HepG2 (cell line): ENCODE results near the gene NEDD4L. TPM values are rescaled to one million over a fixed set of nuclear protein-coding genes. Genes with fewer than 3 reads are reported as not detected.

Experiments
- E2F5 ChIP-seq: sonication (generic); formaldehyde crosslinking; conservative IDR thresholded peaks from 2 replicates; pipeline ENCODE4 v1.4.0; 2020; ENCODE audit warnings: missing genetic modification reagents
- MLX ChIP-seq: IDR thresholded peaks from 2 replicates; pipeline ENCODE4 v1.6.1; 2016
- NRL ChIP-seq: sonication (generic); formaldehyde crosslinking; IDR thresholded peaks from 2 replicates; pipeline ENCODE4 v1.5.0; 2020; ENCODE audit warnings: missing genetic modification reagents, mild to moderate bottlenecking, moderate library complexity, borderline replicate concordance
- RELA ChIP-seq: sonication (generic); formaldehyde crosslinking; IDR thresholded peaks from 2 replicates; pipeline ENCODE4 v1.4.0; 2020; ENCODE audit warnings: missing genetic modification reagents
- SMC3 ChIP-seq: IDR thresholded peaks from 2 replicates; pipeline ENCODE4 v1.6.1; 2011; ENCODE audit warnings: low read length, improper control_type of control experiment
- SOX6 ChIP-seq, 2 experiments: fragments of 450-650 bp in 1 of 2; sonication (generic) in 1 of 2; formaldehyde crosslinking in 1 of 2; IDR thresholded peaks; 2 replicates each; pipeline versions ENCODE4 v1.4.0 to v1.6.1; 2017 to 2020; ENCODE audit warnings: antibody characterized with exemption in 1 of 2, mild to moderate bottlenecking in 1 of 2, missing genetic modification reagents in 1 of 2
- SRSF4 ChIP-seq: fragments of 200-400 bp; formaldehyde crosslinking; IDR thresholded peaks from one replicate; pipeline ENCODE4 v1.6.1; 2018; ENCODE audit warnings: mild to moderate bottlenecking, low read depth, low read length, moderate library complexity; ENCODE audit not compliant: poor library complexity, severe bottlenecking
- TBL1XR1 ChIP-seq: fragments of 150-350 bp; IDR thresholded peaks from 2 replicates; pipeline ENCODE4 v1.6.1; 2014; ENCODE audit warnings: borderline replicate concordance, low read length; ENCODE audit not compliant: partially characterized antibody
- U2AF1 ChIP-seq: fragments of 200-400 bp; formaldehyde crosslinking; optimal IDR thresholded peaks from 2 replicates; pipeline ENCODE3; 2017; ENCODE audit warnings: mild to moderate bottlenecking, low read depth, low read length
- XRCC5 ChIP-seq: fragments of 200-400 bp; formaldehyde crosslinking; optimal IDR thresholded peaks from 2 replicates; pipeline ENCODE3; 2017; ENCODE audit warnings: mild to moderate bottlenecking, low read length
- ZNF318 ChIP-seq: sonication (generic); formaldehyde crosslinking; IDR thresholded peaks from 2 replicates; pipeline ENCODE4 v1.4.0; 2020; ENCODE audit warnings: mild to moderate bottlenecking, missing genetic modification reagents
- ZNF337 ChIP-seq: sonication (generic); formaldehyde crosslinking; IDR thresholded peaks from 2 replicates; pipeline ENCODE4 v1.5.1; 2020; ENCODE audit warnings: missing genetic modification reagents, low read depth, mild to moderate bottlenecking, borderline replicate concordance
- ZNF33A ChIP-seq: sonication (generic); formaldehyde crosslinking; IDR thresholded peaks from 2 replicates; pipeline ENCODE4 v1.5.1; 2020; ENCODE audit warnings: missing genetic modification reagents, mild to moderate bottlenecking, moderate library complexity, borderline replicate concordance
- ZNF607 ChIP-seq: sonication (generic); formaldehyde crosslinking; IDR thresholded peaks from 2 replicates; pipeline ENCODE4 v1.5.1; 2020; ENCODE audit warnings: missing genetic modification reagents, mild to moderate bottlenecking, borderline replicate concordance
- polyA plus RNA-seq, 8 experiments: library from polyadenylated mRNA; depleted of rRNA in 3 of 8; stranded (reverse) in 7 of 8; unstranded in 1 of 8; fragments of >200 nt; fragmentation: Illumina TruSeq in 4 of 8; extraction: Trizol in 4 of 8; gene quantifications; 2 replicates each; pipeline versions ENCODE4 v1.2.1 to v1.2.3, GENCODE V29; 2011 to 2016; ENCODE audit warnings: low read depth in 4 of 8, missing spikeins in 1 of 8, mixed read lengths in 1 of 8; ENCODE audit not compliant: insufficient read depth in 1 of 8
- total RNA-seq, 5 experiments: library from RNA; depleted of rRNA; stranded (reverse); fragments of >200 nt; fragmentation: Illumina TruSeq; extraction: Trizol; gene quantifications; 2 replicates each; pipeline ENCODE4 v1.2.3, GENCODE V29; 2016; ENCODE audit warnings: low read depth in 1 of 5
- TF ChIP-seq, protein P1 (sequence below): sonication (generic); formaldehyde crosslinking; IDR thresholded peaks from 2 replicates; pipeline ENCODE4 v1.4.0; 2020; ENCODE audit warnings: low read depth, mild to moderate bottlenecking, missing genetic modification reagents
- TF ChIP-seq, protein P2 (sequence below): sonication (generic); formaldehyde crosslinking; IDR thresholded peaks from 2 replicates; pipeline ENCODE4 v1.9.0; 2022; ENCODE audit warnings: low read depth, missing genetic modification reagents

Gene NEDD4L
- total and polyA plus RNA-seq, 2 of the 13 experiments (the other 11 are each of a cell fraction or from before 2014, with no cell fraction given), result 168 to 390 TPM

DNA sequence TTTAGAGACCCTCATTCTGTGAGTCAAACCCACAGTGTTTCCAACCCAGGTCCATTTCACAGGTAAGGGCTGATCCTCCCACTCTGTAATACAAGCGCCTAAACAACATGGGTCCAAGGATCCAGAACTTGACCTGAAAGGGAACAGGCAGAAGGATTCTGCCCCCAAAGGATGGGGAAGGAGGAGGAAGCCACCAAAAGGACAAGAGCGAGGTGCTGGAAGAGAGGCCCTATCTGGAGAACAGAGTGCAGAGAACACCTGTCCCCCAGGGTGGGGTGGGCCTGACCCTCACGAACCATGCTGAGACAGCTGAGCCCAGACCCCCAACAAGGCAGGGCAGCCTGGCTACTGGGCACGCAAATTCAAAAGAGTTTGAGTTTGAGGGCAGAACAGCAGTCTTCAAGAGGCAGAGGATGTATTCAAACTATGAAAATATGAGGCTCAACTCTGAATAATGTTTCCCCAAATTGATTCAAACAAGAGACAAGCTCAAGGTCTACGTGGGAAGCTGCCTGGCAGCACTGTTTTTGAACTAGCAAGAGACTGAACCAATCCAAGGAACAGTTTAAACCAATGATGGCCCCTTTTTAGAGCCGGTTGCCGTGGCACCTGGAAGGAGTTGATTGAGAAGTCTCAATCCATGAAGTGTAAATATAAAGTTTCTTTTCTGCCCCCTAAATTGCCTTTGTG, 372.1 kb downstream of the NEDD4L start (continued):
- TF ChIP-seq SOX6 (IDR thresholded peaks at IDR 0.05) (no peak), SOX6 (CRISPR knock-in tag; IDR thresholded peaks at IDR 0.05) (0 out of 2 replicates have a peak, but pooled peaks have one; percentile 3), XRCC5 (no peak), ZNF318 (CRISPR knock-in tag) (no peak), SRSF4 (no peak), SMC3 (no peak), MLX (CRISPR knock-in tag) (no peak), ZNF607 (no peak), ZNF337 (CRISPR knock-in tag) (0 out of 2 replicates have a peak, but pooled peaks have one; percentile 26), ZNF33A (CRISPR knock-in tag) (no peak), E2F5 (CRISPR knock-in tag) (no peak), RELA (CRISPR knock-in tag) (no peak), U2AF1 (no peak), NRL (CRISPR knock-in tag) (no peak; the same call in 1 of the 2 replicates), TBL1XR1 (no peak)
- TF ChIP-seq, protein P1, sequence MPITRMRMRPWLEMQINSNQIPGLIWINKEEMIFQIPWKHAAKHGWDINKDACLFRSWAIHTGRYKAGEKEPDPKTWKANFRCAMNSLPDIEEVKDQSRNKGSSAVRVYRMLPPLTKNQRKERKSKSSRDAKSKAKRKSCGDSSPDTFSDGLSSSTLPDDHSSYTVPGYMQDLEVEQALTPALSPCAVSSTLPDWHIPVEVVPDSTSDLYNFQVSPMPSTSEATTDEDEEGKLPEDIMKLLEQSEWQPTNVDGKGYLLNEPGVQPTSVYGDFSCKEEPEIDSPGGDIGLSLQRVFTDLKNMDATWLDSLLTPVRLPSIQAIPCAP (CRISPR knock-in tag), result no peak
- TF ChIP-seq, protein P2, sequence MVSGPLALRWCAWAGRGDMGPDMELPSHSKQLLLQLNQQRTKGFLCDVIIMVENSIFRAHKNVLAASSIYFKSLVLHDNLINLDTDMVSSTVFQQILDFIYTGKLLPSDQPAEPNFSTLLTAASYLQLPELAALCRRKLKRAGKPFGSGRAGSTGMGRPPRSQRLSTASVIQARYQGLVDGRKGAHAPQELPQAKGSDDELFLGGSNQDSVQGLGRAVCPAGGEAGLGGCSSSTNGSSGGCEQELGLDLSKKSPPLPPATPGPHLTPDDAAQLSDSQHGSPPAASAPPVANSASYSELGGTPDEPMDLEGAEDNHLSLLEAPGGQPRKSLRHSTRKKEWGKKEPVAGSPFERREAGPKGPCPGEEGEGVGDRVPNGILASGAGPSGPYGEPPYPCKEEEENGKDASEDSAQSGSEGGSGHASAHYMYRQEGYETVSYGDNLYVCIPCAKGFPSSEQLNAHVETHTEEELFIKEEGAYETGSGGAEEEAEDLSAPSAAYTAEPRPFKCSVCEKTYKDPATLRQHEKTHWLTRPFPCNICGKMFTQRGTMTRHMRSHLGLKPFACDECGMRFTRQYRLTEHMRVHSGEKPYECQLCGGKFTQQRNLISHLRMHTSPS, result no peak
